GM12878 (cell line): ENCODE results near the gene TYW1.

Experiments
- ASH2L ChIP-seq: fragments of 300-600, 200-600 bp; sonication (generic); IDR thresholded peaks from 2 replicates; pipeline ENCODE4 v1.6.1; 2017; ENCODE audit warnings: low read depth, mild to moderate bottlenecking, borderline replicate concordance
- EP300 ChIP-seq, 2 experiments: fragments of 150-350 bp in 1 of 2; IDR thresholded peaks; 2 replicates each; pipeline ENCODE4 v1.6.1; 2011 to 2012; ENCODE audit warnings: low read depth in 2 of 2, low read length in 2 of 2, borderline replicate concordance in 1 of 2, improper control_type of control experiment in 1 of 2, inconsistent platforms in 1 of 2; ENCODE audit not compliant: control insufficient read depth in 1 of 2
- ESRRA ChIP-seq: IDR thresholded peaks from 2 replicates; pipeline ENCODE4 v1.6.1; 2012; ENCODE audit warnings: mild to moderate bottlenecking, low read length, improper control_type of control experiment
- EZH2 ChIP-seq: IDR thresholded peaks from 2 replicates; pipeline ENCODE4 v1.6.1; 2012; ENCODE audit warnings: low read depth, mild to moderate bottlenecking, control low read depth, inconsistent platforms, low read length, borderline replicate concordance; ENCODE audit not compliant: control insufficient read depth
- KAT2A ChIP-seq: conservative IDR thresholded peaks from 2 replicates; pipeline ENCODE4 v1.6.1; 2011; ENCODE audit warnings: low read depth, low read length; ENCODE audit not compliant: control insufficient read depth
- MAX ChIP-seq: IDR thresholded peaks from 2 replicates; pipeline ENCODE4 v1.6.1; 2012; ENCODE audit warnings: low read depth, low read length, improper control_type of control experiment
- POLR2AphosphoS5 ChIP-seq: IDR thresholded peaks from 2 replicates; pipeline ENCODE4 v1.6.1; 2011; ENCODE audit warnings: mild to moderate bottlenecking, low read length, inconsistent platforms
- TF ChIP-seq, protein P1 (sequence below), 3 experiments: IDR thresholded peaks in 2 of 3; conservative IDR thresholded peaks in 1 of 3; 2 replicates each; pipeline ENCODE4 v1.5.1; 2011; ENCODE audit warnings: low read depth in 3 of 3, low read length in 3 of 3, mild to moderate bottlenecking in 3 of 3, control low read depth in 2 of 3, moderate library complexity in 2 of 3, inconsistent platforms in 1 of 3, mixed read lengths in 1 of 3; ENCODE audit not compliant: control insufficient read depth in 2 of 3, insufficient read depth in 1 of 3; ENCODE audit errors: extremely low read depth in 1 of 3

GRCh38 chr7:67019562-67020390 is 23.1 kb downstream of the TYW1 start:
- TF ChIP-seq ASH2L = no peak
- TF ChIP-seq MAX = no peak
- TF ChIP-seq, protein P1, sequence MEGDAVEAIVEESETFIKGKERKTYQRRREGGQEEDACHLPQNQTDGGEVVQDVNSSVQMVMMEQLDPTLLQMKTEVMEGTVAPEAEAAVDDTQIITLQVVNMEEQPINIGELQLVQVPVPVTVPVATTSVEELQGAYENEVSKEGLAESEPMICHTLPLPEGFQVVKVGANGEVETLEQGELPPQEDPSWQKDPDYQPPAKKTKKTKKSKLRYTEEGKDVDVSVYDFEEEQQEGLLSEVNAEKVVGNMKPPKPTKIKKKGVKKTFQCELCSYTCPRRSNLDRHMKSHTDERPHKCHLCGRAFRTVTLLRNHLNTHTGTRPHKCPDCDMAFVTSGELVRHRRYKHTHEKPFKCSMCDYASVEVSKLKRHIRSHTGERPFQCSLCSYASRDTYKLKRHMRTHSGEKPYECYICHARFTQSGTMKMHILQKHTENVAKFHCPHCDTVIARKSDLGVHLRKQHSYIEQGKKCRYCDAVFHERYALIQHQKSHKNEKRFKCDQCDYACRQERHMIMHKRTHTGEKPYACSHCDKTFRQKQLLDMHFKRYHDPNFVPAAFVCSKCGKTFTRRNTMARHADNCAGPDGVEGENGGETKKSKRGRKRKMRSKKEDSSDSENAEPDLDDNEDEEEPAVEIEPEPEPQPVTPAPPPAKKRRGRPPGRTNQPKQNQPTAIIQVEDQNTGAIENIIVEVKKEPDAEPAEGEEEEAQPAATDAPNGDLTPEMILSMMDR (IDR thresholded peaks at IDR 0.05 in 2 of 3, conservative IDR thresholded peaks at IDR 0.05 in 1 of 3; ENCODE audit: control insufficient read depth in 2 of 3, extremely low read depth in 1 of 3, insufficient read depth in 1 of 3, low read depth in 3 of 3, low read length in 3 of 3) = no peak
- TF ChIP-seq EP300 (IDR thresholded peaks at IDR 0.05; ENCODE audit: borderline replicate concordance in 1 of 2, control insufficient read depth in 1 of 2, low read depth in 2 of 2, low read length in 2 of 2) = no peak
- no peak for TF ChIP-seq POLR2AphosphoS5
- no peak for TF ChIP-seq ESRRA
- TF ChIP-seq KAT2A = no peak
- no peak for TF ChIP-seq EZH2
